T-helper 17 cell (primary cell): ENCODE data around the gene SCART1. TPM values are rescaled to one million over a fixed set of nuclear protein-coding genes. Genes with fewer than 3 reads are reported as not detected.
"Not testable (repeated sequence)": the region's sequence is repeated elsewhere in the genome, so short reads cannot be mapped to it uniquely, and the experiment has no call there.

Experiments used
- ATAC-seq: fragments of 150-1000 bp; cut with Tn5 transposase; 2 replicates; pipeline ENCODE4 v1.10.0; 2021; ENCODE audit warnings: mild to moderate bottlenecking, moderate library complexity
- DNase-seq, 3 donors: peaks; one replicate each; pipeline versions ENCODE4 v3.0.0 to v3.0.0-alpha.2; 2020 to 2021
- H3K9me3 ChIP-seq: one replicate; pipeline ENCODE4 v1.7.0; 2013; ENCODE audit warnings: low read length, mild to moderate bottlenecking; ENCODE audit not compliant: control insufficient read depth, poor library complexity, severe bottlenecking
- H3K27ac Mint-ChIP-seq: one replicate; pipeline ENCODE4 v1.8.0; 2022; ENCODE audit warnings: mild to moderate bottlenecking, moderate library complexity, mixed read lengths
- H3K27me3 Mint-ChIP-seq: one replicate; pipeline ENCODE4 v1.8.0; 2022; ENCODE audit warnings: mixed read lengths
- H3K36me3 Mint-ChIP-seq: one replicate; pipeline ENCODE4 v1.8.0; 2022; ENCODE audit warnings: low read depth, mixed read lengths
- H3K4me1 Mint-ChIP-seq: one replicate; pipeline ENCODE4 v1.8.0; 2022; ENCODE audit warnings: mild to moderate bottlenecking, mixed read lengths
- H3K4me3 Mint-ChIP-seq: one replicate; pipeline ENCODE4 v1.8.0; 2022; ENCODE audit warnings: mild to moderate bottlenecking, moderate library complexity, mixed read lengths
- total RNA-seq, 4 donors: library from RNA in 2 of 4; stranded (reverse) in 2 of 4; gene quantifications; one replicate each; pipeline ENCODE4 v1.2.3 and lab custom pipeline; 2022 to 2026

The SCART1 gene
- total RNA-seq, 2 donors from 2014 or later, result 20.6 to 38.6 TPM

GRCh38 chr10:133475821-133476640 is 22.3 kb downstream of the SCART1 start:
- peak overlapping the region; percentile 87 for H3K4me3 Mint-ChIP-seq
- peaks cover 3% of the 10 kb centered on the region for H3K36me3 Mint-ChIP-seq
- ATAC-seq (peak; percentile 68), DNase-seq (no peak)
- H3K27me3 Mint-ChIP-seq, result no peaks in the 10 kb centered on the region
- H3K9me3 ChIP-seq, result no peaks in the 10 kb centered on the region
- H3K27ac Mint-ChIP-seq, result peak overlapping the region; percentile 96
- H3K4me1 Mint-ChIP-seq, result peaks cover 35% of the 10 kb centered on the region

- ATAC-seq (no peak), DNase-seq (no peak)
- Mint-ChIP-seq H3K4me3 (peak overlapping the region; percentile 87), H3K27ac (peak overlapping the region; percentile 96), H3K4me1 (peaks cover 30% of the 10 kb centered on the region), H3K36me3 (peaks cover 3% of the 10 kb centered on the region), H3K27me3 (no peaks in the 10 kb centered on the region)
- no peaks in the 10 kb centered on the region for H3K9me3 ChIP-seq
These were observed 22.9 kb downstream of the SCART1 start for GRCh38 chr10:133476641-133476990.

DNA sequence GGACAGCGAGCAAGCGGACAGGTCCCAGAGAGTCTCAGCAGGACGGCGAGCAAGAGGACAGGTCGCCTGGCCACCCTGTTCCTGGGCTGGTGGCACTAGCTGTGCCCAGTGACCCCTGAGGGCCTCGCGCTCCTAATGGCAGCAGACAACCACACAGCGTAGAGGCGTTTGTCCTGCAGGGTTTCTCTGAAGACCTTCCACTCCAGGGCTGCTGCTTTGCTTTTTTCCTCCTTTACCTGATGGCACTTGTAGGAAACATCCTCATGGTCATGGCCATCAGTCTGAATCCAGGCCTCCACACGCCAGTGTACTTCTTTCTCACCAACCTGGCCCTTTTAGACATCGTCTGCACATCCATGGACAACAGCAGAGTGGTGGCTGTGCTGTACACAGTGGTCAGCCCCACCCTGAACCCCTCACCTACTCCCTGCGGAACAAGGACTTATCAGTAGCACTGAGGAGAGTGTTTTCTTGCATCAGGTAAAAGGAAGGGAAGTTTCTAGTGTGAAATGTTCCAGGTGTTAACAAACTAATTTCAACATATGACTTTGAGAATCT is 27.4 kb downstream of the SCART1 start:
- DNase-seq (no peak), ATAC-seq (no peak)
- H3K4me1 Mint-ChIP-seq, result peaks cover 4% of the 10 kb centered on the region
- peaks cover 3% of the 10 kb centered on the region for H3K36me3 Mint-ChIP-seq
- H3K4me3 Mint-ChIP-seq, result no peak overlapping the region
- no peaks in the 10 kb centered on the region for H3K27me3 Mint-ChIP-seq
- no peaks in the 10 kb centered on the region for H3K9me3 ChIP-seq
- H3K27ac Mint-ChIP-seq, result peak overlapping the region; percentile 39

DNA sequence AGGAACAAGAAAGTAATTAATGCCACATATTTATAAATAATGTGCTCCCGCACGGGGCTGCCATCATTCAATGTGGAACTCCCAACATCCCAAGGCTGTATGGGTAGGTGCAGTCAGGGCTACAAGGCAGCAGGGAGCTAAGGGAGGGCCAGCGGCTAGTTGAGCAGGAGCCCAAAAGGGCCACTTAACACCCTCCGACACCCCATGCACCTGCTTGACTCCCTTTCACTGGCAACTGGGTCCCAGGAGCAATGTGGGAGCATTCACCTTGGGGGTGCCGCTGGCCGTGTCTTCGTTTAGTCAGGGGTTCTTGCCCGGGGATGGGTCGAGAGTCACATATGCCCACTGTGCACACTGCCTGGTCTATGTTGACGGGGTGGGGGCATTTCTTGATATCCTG is 27.9 kb downstream of the SCART1 start:
- no peak for DNase-seq
- no peak for ATAC-seq
- no peaks in the 10 kb centered on the region for H3K27me3 Mint-ChIP-seq
- peak overlapping the region; percentile 39 for H3K27ac Mint-ChIP-seq
- H3K4me1 Mint-ChIP-seq, result peaks cover 2% of the 10 kb centered on the region
- H3K4me3 Mint-ChIP-seq, result no peak overlapping the region
- H3K9me3 ChIP-seq, result peaks cover under 1% of the 10 kb centered on the region
- peaks cover 2% of the 10 kb centered on the region for H3K36me3 Mint-ChIP-seq

DNA sequence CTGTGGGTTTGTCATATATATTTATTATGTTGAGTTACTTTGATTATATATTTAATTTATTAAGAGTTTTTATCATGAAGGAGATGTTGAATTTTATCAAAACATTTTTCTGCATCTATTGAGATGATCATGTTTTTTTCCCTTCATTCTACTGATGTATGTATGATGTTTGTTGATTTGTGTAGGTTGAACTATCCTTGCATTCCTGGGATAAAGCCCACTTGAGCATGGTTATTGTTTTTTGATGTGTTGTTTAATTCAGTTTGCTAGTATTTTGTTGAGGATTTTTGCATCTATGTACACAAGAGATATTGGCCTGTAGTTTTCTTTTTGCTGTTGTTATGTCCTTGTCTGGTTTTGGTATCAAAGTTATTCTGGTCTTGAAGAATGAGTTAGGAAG is 31.1 kb downstream of the SCART1 start:
- peaks cover 3% of the 10 kb centered on the region for H3K9me3 ChIP-seq
- Mint-ChIP-seq H3K36me3 (no peaks in the 10 kb centered on the region), H3K4me1 (no peaks in the 10 kb centered on the region), H3K4me3 (no peak overlapping the region), H3K27ac (no peak overlapping the region), H3K27me3 (no peaks in the 10 kb centered on the region)
- DNase-seq, result no peak
- ATAC-seq, result no peak

DNA sequence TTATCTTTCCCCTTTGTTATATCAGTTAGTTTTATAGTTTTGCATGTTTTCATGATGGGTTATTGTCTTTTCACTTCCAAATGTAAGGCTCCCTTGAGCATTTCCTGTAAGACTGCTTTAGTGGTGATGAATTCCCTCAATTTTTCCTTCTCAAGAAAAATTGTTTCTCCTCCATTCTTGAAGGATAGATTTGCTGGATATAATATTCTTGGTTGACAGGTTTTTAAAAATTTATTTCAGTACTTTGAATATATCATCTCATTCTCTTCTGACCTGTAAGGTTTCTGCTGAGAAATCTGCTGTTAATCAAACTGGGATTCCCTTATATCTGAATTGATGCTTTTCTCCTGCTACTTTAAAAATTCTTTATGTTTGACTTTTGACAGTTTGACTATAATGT is 33.3 kb downstream of the SCART1 start:
- H3K27ac Mint-ChIP-seq, result no peak overlapping the region
- no peaks in the 10 kb centered on the region for H3K27me3 Mint-ChIP-seq
- H3K9me3 ChIP-seq, result peaks cover 3% of the 10 kb centered on the region
- no peaks in the 10 kb centered on the region for H3K36me3 Mint-ChIP-seq
- DNase-seq (no peak), ATAC-seq (no peak)
- no peak overlapping the region for H3K4me3 Mint-ChIP-seq
- peaks cover 4% of the 10 kb centered on the region for H3K4me1 Mint-ChIP-seq

DNA sequence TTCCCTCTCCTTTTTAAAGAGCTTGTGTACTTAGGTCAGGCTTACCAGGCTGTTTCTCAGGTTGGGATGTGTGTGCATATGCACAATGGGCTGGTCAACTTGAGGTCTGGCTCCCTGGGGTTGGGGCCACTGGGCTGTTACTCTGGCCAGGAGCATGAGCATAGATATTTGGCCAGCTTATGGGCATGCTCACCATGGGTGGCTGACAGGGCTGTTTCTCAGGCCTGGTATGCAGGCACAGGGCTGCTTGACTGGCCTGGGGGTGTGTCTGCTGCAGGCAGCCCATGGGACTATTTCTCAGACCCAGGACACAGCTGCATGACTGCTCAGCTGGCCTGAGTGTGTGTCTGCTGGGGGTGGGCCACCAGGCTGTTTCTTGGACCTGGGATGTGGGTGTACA is 34.6 kb downstream of the SCART1 start:
- Mint-ChIP-seq H3K4me3 (no peak overlapping the region), H3K27me3 (no peaks in the 10 kb centered on the region), H3K27ac (no peak overlapping the region), H3K4me1 (peaks cover 4% of the 10 kb centered on the region), H3K36me3 (no peaks in the 10 kb centered on the region)
- no peak for ATAC-seq
- DNase-seq, result no peak
- H3K9me3 ChIP-seq, result peaks cover 3% of the 10 kb centered on the region

DNA sequence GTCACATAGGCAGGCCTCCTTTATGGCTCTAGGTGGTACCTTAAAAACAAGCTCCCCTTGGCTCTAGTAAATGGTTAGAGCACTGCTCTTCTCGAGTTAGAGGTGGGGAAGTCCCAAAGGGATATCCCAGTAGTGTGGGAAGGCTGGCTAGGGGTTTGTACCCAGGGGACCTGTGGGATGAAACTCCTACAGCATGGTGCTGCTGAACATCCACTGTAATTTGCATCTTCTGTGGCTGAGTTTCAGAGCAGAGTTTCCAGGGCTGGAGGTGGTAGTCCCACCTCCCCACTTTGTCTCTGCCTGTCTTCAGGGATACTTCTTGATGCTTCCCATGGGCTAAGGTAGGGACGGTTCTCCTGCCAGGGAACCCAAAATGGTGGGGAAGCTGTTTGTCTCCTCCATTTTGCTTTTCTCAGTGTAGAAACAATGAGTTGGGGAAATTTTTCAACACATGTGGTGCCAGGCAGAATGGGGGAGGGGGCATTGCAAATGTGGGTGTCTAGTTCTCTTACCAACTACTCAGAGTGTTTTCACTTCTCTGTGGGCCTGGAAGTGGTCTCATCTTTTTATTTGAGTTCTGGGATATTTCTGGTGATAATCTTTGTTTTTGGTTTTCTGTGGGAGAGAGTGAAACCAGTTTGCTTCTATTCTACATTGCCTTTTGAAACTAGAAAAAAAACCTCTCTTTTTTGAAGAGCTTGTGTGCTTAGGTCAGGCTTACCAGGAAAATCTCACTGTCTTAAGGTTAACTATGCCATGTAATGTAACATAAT is 36.3 kb downstream of the SCART1 start:
- ATAC-seq (no peak), DNase-seq (no peak)
- H3K4me3 Mint-ChIP-seq, result no peak overlapping the region
- H3K27me3 Mint-ChIP-seq, result no peaks in the 10 kb centered on the region
- peaks cover 4% of the 10 kb centered on the region for H3K4me1 Mint-ChIP-seq
- H3K9me3 ChIP-seq, result peaks cover 3% of the 10 kb centered on the region
- no peak overlapping the region for H3K27ac Mint-ChIP-seq
- no peaks in the 10 kb centered on the region for H3K36me3 Mint-ChIP-seq

DNA sequence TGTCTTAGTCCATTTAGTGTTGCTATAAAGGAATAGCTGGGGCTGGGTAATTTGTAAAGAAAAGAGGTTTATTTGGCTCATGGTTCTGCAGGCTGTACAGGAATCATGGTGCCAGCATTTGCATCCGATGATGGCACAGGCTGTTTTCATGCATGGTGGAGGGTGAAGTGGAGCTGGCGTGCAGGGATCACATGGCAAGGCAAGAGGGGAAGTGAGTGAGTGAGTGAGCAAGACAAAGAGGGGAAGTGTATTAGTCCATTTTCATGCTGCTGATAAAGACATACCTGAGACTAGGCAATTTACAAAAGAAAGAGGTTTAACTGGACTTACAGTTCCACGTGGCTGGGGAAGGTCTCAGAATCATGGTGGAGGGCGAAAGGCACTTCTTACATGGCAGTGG is 39.8 kb downstream of the SCART1 start:
- H3K27ac Mint-ChIP-seq, DNase-seq, H3K27me3 Mint-ChIP-seq, H3K36me3 Mint-ChIP-seq, H3K4me1 Mint-ChIP-seq, ATAC-seq, H3K9me3 ChIP-seq, H3K4me3 Mint-ChIP-seq: not testable (repeated sequence)

- not testable (repeated sequence) for H3K36me3 Mint-ChIP-seq, H3K9me3 ChIP-seq, H3K27me3 Mint-ChIP-seq, H3K27ac Mint-ChIP-seq, DNase-seq, H3K4me3 Mint-ChIP-seq, H3K4me1 Mint-ChIP-seq, ATAC-seq
These were observed 43.6 kb downstream of the SCART1 start for GRCh38 chr10:133497363-133497762.

- not testable (repeated sequence) for H3K9me3 ChIP-seq, H3K27ac Mint-ChIP-seq, DNase-seq, H3K27me3 Mint-ChIP-seq, ATAC-seq, H3K36me3 Mint-ChIP-seq, H3K4me3 Mint-ChIP-seq, H3K4me1 Mint-ChIP-seq
These were observed 45.4 kb downstream of the SCART1 start for GRCh38 chr10:133499176-133499575.

DNA sequence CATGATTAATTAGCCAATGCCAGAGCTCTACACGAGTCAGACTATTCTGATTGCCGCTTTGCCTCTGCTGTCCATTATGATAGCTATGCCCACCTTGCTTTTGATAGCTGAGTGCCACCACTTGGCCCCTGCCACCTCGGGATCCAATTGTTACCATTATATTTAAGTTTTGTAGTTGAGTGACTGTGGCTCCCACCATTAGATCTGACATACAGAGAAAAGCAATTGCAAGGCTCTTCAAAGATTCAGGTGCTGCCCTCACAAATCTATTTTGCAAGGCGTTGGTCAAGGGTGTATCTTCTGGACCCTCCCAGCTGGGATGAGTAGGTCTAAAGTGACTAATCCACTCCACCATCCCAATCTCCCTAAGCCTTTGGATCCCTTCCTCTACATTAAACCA is 47.2 kb downstream of the SCART1 start:
- not testable (repeated sequence) for H3K4me3 Mint-ChIP-seq, DNase-seq

DNA sequence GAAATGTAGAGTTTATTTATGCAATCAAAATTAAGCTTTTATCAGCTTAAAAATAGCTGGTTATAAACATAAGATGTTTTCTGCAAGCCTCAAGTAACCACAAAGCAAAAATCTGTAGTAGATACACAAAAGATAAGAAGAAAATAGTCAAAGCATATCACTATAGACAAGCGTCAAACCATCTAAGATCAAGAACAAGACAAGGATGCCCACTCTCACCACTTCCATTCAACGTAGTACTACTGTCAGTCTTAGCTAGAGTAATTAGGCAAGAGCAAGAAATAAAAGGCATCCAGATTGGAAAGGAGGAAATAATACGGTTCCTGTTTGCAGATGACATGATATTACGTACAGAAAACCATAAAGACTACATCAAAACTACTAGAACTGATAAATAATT is 56.0 kb downstream of the SCART1 start:
- no peaks in the 10 kb centered on the region for H3K9me3 ChIP-seq
- H3K27me3 Mint-ChIP-seq, result peaks cover 5% of the 10 kb centered on the region
- ATAC-seq, result peak; percentile 68
- H3K4me3 Mint-ChIP-seq, result no peak overlapping the region
- peaks cover 3% of the 10 kb centered on the region for H3K36me3 Mint-ChIP-seq
- peak overlapping the region; percentile 19 for H3K27ac Mint-ChIP-seq
- DNase-seq, result no peak
- H3K4me1 Mint-ChIP-seq, result peaks cover 10% of the 10 kb centered on the region

More for the DNA sequence above, 47.2 kb downstream of the SCART1 start:
- H3K27ac Mint-ChIP-seq, H3K4me1 Mint-ChIP-seq, ATAC-seq, H3K27me3 Mint-ChIP-seq, H3K36me3 Mint-ChIP-seq, H3K9me3 ChIP-seq: not testable (repeated sequence)
